H1 (cell line): ENCODE results near the gene LIPG. TPM values are rescaled to one million over a fixed set of nuclear protein-coding genes. Genes with fewer than 3 reads are reported as not detected.

Source experiments
- CTCF ChIA-PET: fragments of 300-600 bp; sonication (Branson Sonifier 250); formaldehyde crosslinking; loops from one replicate; lab custom pipeline; 2021; ENCODE audit not compliant: partially characterized antibody; lab: Charles Lee
- POLR2A ChIA-PET: fragments of 300-600 bp; sonication (Branson Sonifier 250); formaldehyde crosslinking; loops from one replicate; lab custom pipeline; 2021; ENCODE audit warnings: inconsistent platforms; ENCODE audit not compliant: partially characterized antibody; lab: Charles Lee
- DNase-seq, 2 experiments: peaks; one replicate each; pipeline versions ENCODE4 v3.0.0 to v3.0.0-alpha.2; 2010 to 2022; ENCODE audit warnings: low spot score in 2 of 2, low read depth in 1 of 2, mixed read lengths in 1 of 2
- FAIRE-seq: peaks from 2 replicates; lab custom pipeline; 2011; peaks lifted over from hg19 to GRCh38; lab: Jason Lieb, UNC
- H2AFZ ChIP-seq: 2 replicates; pipeline ENCODE4 v1.8.1; 2012; ENCODE audit warnings: low read length, inconsistent platforms
- H2AK5ac ChIP-seq: 2 replicates; pipeline ENCODE4 v1.6.1; 2013; ENCODE audit warnings: low read depth, low read length
- H2BK120ac ChIP-seq: replicated peaks from 2 replicates; pipeline ENCODE3; 2013; ENCODE audit warnings: low read depth, low read length, inconsistent platforms
- H2BK12ac ChIP-seq: 2 replicates; pipeline ENCODE4 v1.6.1; 2013; ENCODE audit warnings: low read depth, low read length
- H2BK15ac ChIP-seq: 2 replicates; pipeline ENCODE4 v1.6.1; 2013; ENCODE audit warnings: low read length
- H2BK20ac ChIP-seq: 2 replicates; pipeline ENCODE4 v1.6.1; 2013; ENCODE audit warnings: low read length
- H2BK5ac ChIP-seq: 2 replicates; pipeline ENCODE4 v1.6.1; 2013; ENCODE audit warnings: low read depth, low read length
- H3K14ac ChIP-seq: 2 replicates; pipeline ENCODE4 v1.6.1; 2013; ENCODE audit warnings: inconsistent platforms; ENCODE audit not compliant: insufficient read length
- H3K18ac ChIP-seq: 2 replicates; pipeline ENCODE4 v1.6.1; 2013; ENCODE audit warnings: low read length; ENCODE audit errors: extremely low read depth
- H3K23ac ChIP-seq: 2 replicates; pipeline ENCODE4 v1.6.1; 2013; ENCODE audit warnings: inconsistent platforms; ENCODE audit not compliant: insufficient read length
- H3K23me2 ChIP-seq: 2 replicates; pipeline ENCODE4 v1.6.1; 2013; ENCODE audit warnings: low read depth, low read length
- H3K27ac ChIP-seq: 2 replicates; pipeline ENCODE4 v1.6.1; 2011; ENCODE audit warnings: low read depth, low read length, inconsistent platforms
- H3K27me3 ChIP-seq, 4 experiments: replicated peaks in 1 of 4; 1 replicate in 1 of 4; 2 replicates in 3 of 4; pipeline versions ENCODE4 v1.6.1 to v1.8.1; 2011 to 2013; ENCODE audit warnings: low read length in 3 of 4, mild to moderate bottlenecking in 3 of 4, inconsistent platforms in 2 of 4, mixed read lengths in 2 of 4, moderate library complexity in 1 of 4; ENCODE audit not compliant: control insufficient read depth in 3 of 4, insufficient read depth in 3 of 4; ENCODE audit errors: extremely low read depth in 1 of 4
- H3K36me3 ChIP-seq, 4 experiments: 2 replicates each; pipeline versions ENCODE4 v1.6.1 to v1.8.1; 2011 to 2013; ENCODE audit warnings: mild to moderate bottlenecking in 4 of 4, low read length in 3 of 4, moderate library complexity in 2 of 4, control low read depth in 1 of 4, inconsistent platforms in 1 of 4; ENCODE audit not compliant: insufficient read depth in 4 of 4, control insufficient read depth in 2 of 4
- H3K4ac ChIP-seq: replicated peaks from 2 replicates; pipeline ENCODE3; 2013; ENCODE audit warnings: low read length, low read depth, mixed read lengths, inconsistent platforms; ENCODE audit not compliant: insufficient read length
- H3K4me1 ChIP-seq, 4 experiments: replicated peaks in 1 of 4; 1 replicate in 1 of 4; 2 replicates in 3 of 4; pipeline versions ENCODE4 v1.6.1 to v1.8.1; 2011 to 2013; ENCODE audit warnings: low read length in 3 of 4, inconsistent platforms in 2 of 4, mixed read lengths in 1 of 4; ENCODE audit not compliant: insufficient read depth in 4 of 4, control insufficient read depth in 3 of 4
- H3K4me2 ChIP-seq, 2 experiments: 2 replicates each; pipeline versions ENCODE4 v1.6.1 to v1.8.1; 2011 to 2013; ENCODE audit warnings: low read depth in 2 of 2, low read length in 2 of 2, control low read depth in 1 of 2, inconsistent platforms in 1 of 2, mild to moderate bottlenecking in 1 of 2; ENCODE audit not compliant: insufficient read depth in 1 of 2
- H3K4me3 ChIP-seq, 4 experiments: fragments of 200-600, 300-600 bp in 1 of 4; sonication (generic), shearing (Covaris generic), sonication (Bioruptor Twin) in 1 of 4; 2 replicates each; pipeline versions ENCODE4 v1.5.1 to v1.8.1; 2011 to 2016; ENCODE audit warnings: low read length in 4 of 4, low read depth in 3 of 4, control low read depth in 2 of 4, inconsistent platforms in 2 of 4, mild to moderate bottlenecking in 2 of 4, mixed read lengths in 1 of 4, moderate library complexity in 1 of 4; ENCODE audit not compliant: insufficient read depth in 2 of 4; ENCODE audit errors: extremely low read depth in 1 of 4
- H3K56ac ChIP-seq: replicated peaks from 2 replicates; pipeline ENCODE3; 2013; ENCODE audit warnings: low read depth, mild to moderate bottlenecking, mixed read lengths, low read length, inconsistent platforms; ENCODE audit not compliant: insufficient read length
- H3K79me1 ChIP-seq: 2 replicates; pipeline ENCODE4 v1.6.1; 2013; ENCODE audit warnings: low read depth, low read length, control low read depth
- H3K79me2 ChIP-seq, 2 experiments: 2 replicates each; pipeline versions ENCODE4 v1.6.1 to v1.8.1; 2012 to 2013; ENCODE audit warnings: low read length in 2 of 2, mild to moderate bottlenecking in 2 of 2, inconsistent platforms in 1 of 2; ENCODE audit not compliant: insufficient read depth in 2 of 2, control insufficient read depth in 1 of 2
- H3K9ac ChIP-seq, 4 experiments: replicated peaks in 1 of 4; 1 replicate in 1 of 4; 2 replicates in 3 of 4; pipeline versions ENCODE4 v1.6.1 to v1.8.1; 2011 to 2013; ENCODE audit warnings: low read depth in 3 of 4, low read length in 3 of 4, control low read depth in 2 of 4, mild to moderate bottlenecking in 2 of 4, moderate library complexity in 2 of 4, inconsistent platforms in 1 of 4; ENCODE audit errors: extremely low read depth in 1 of 4
- H3K9me3 ChIP-seq, 2 experiments: 2 replicates each; pipeline versions ENCODE4 v1.6.1 to v1.8.1; 2012 to 2013; ENCODE audit warnings: mild to moderate bottlenecking in 2 of 2, moderate library complexity in 2 of 2, control low read depth in 1 of 2, inconsistent platforms in 1 of 2, low read depth in 1 of 2, low read length in 1 of 2, mixed read lengths in 1 of 2; ENCODE audit not compliant: insufficient read depth in 2 of 2
- H4K20me1 ChIP-seq, 2 experiments: replicated peaks in 1 of 2; 2 replicates each; pipeline versions ENCODE3 to v1.8.1; 2011 to 2013; ENCODE audit warnings: inconsistent platforms in 2 of 2, low read length in 2 of 2, mild to moderate bottlenecking in 1 of 2; ENCODE audit not compliant: insufficient read depth in 2 of 2, control insufficient read depth in 1 of 2
- H4K5ac ChIP-seq: 2 replicates; pipeline ENCODE4 v1.6.1; 2013; ENCODE audit warnings: low read length, low read depth, mixed read lengths, inconsistent platforms; ENCODE audit not compliant: insufficient read length
- H4K8ac ChIP-seq: 2 replicates; pipeline ENCODE4 v1.8.0; 2013; ENCODE audit warnings: mild to moderate bottlenecking, moderate library complexity, low read length, inconsistent platforms; ENCODE audit not compliant: insufficient read depth; ENCODE audit errors: extremely low read depth
- H4K91ac ChIP-seq: replicated peaks from 2 replicates; pipeline ENCODE3; 2013; ENCODE audit warnings: low read length, mixed read lengths, inconsistent platforms; ENCODE audit not compliant: insufficient read length
- CBX5 ChIP-seq: fragments of 300-800, 300-1000 bp; sonication (generic); IDR thresholded peaks from 2 replicates; pipeline ENCODE4 v1.7.1; 2016; ENCODE audit warnings: antibody characterized with exemption, low read length, low read depth
- EP300 ChIP-seq, 2 experiments: IDR thresholded peaks; 1 replicate in 1 of 2; 2 replicates in 1 of 2; pipeline ENCODE4 v1.6.1; 2011 to 2012; ENCODE audit warnings: low read depth in 2 of 2, low read length in 2 of 2, mild to moderate bottlenecking in 2 of 2, borderline replicate concordance in 1 of 2, inconsistent platforms in 1 of 2, moderate library complexity in 1 of 2
- HDAC6 ChIP-seq: IDR thresholded peaks from one replicate; pipeline ENCODE4 v1.7.1; 2012; ENCODE audit warnings: low read depth, mild to moderate bottlenecking, inconsistent platforms, low read length, moderate library complexity
- KDM1A ChIP-seq: fragments of 200-600, 300-600 bp; sonication (generic); IDR thresholded peaks from 2 replicates; pipeline ENCODE4 v1.7.1; 2016; ENCODE audit warnings: mild to moderate bottlenecking, low read length, borderline replicate concordance
- MAFK ChIP-seq: IDR thresholded peaks from 2 replicates; pipeline ENCODE4 v1.6.1; 2012; ENCODE audit warnings: low read depth, mild to moderate bottlenecking, improper control_type of control experiment, low read length
- NRF1 ChIP-seq: IDR thresholded peaks from 2 replicates; pipeline ENCODE4 v1.6.1; 2011; ENCODE audit warnings: mild to moderate bottlenecking, low read depth, low read length, improper control_type of control experiment
- RAD21 ChIP-seq, 2 experiments: IDR thresholded peaks in 1 of 2; conservative IDR thresholded peaks in 1 of 2; 2 replicates each; pipeline ENCODE4 v1.6.1; 2011; ENCODE audit warnings: low read depth in 2 of 2, low read length in 2 of 2, improper control_type of control experiment in 1 of 2, inconsistent platforms in 1 of 2, mild to moderate bottlenecking in 1 of 2, moderate library complexity in 1 of 2
- SIRT6 ChIP-seq: IDR thresholded peaks from one replicate; pipeline ENCODE4 v1.7.1; 2012; ENCODE audit warnings: low read length, inconsistent platforms
- TBP ChIP-seq: IDR thresholded peaks from 2 replicates; pipeline ENCODE4 v1.6.1; 2011; ENCODE audit warnings: low read depth, low read length, improper control_type of control experiment
- USF2 ChIP-seq: IDR thresholded peaks from 2 replicates; pipeline ENCODE4 v1.6.1; 2011; ENCODE audit warnings: low read length, improper control_type of control experiment
- ZNF274 ChIP-seq: IDR thresholded peaks from 2 replicates; pipeline ENCODE4 v1.7.0; 2012; ENCODE audit warnings: low read length, borderline replicate concordance; ENCODE audit errors: extremely low read depth
- WGBS, 2 experiments: shearing (Covaris generic) in 1 of 2; methylation state at CpG; one replicate each; pipeline versions ENCODE4 v1.1.6 to v1.1.7; 2013 to 2015; ENCODE audit warnings: low lambda C conversion rate in 2 of 2, mixed read lengths in 2 of 2, inconsistent platforms in 1 of 2, low coverage in 1 of 2, missing lambda C conversion rate in 1 of 2; ENCODE audit not compliant: insufficient replicate concordance in 2 of 2, insufficient coverage in 1 of 2, insufficient read length in 1 of 2; ENCODE audit errors: extremely low coverage in 1 of 2, missing lambda C conversion rate in 1 of 2; 5-methylcytosine and 5-hydroxymethylcytosine counted together
- polyA plus RNA-seq, 7 experiments: library from polyadenylated mRNA; depleted of rRNA in 3 of 7; stranded (reverse) in 5 of 7; unstranded in 2 of 7; fragments of >200 nt in 5 of 7; fragments of 200-250 nt in 2 of 7; gene quantifications; 1 replicate in 5 of 7; 2 replicates in 1 of 7; 4 replicates in 1 of 7; pipeline versions ENCODE4 v1.2.1 to v1.2.3, GENCODE V29; 2011 to 2013; ENCODE audit warnings: missing spikeins in 2 of 7, mixed read lengths in 2 of 7
- total RNA-seq: library from RNA; stranded (reverse); fragmentation: NEBNext Ultra II Directional; extraction: Animal tissue kit (Norgen Biotek cat#: 25700); gene quantifications from 2 replicates; pipeline ENCODE4 v1.2.1, GENCODE V29; 2021

The LIPG gene
- total and polyA plus RNA-seq, 2 of the 8 experiments (the other 6 are each of a cell fraction or from before 2014, with no cell fraction given), result 9.2 to 9.8 TPM

DNA sequence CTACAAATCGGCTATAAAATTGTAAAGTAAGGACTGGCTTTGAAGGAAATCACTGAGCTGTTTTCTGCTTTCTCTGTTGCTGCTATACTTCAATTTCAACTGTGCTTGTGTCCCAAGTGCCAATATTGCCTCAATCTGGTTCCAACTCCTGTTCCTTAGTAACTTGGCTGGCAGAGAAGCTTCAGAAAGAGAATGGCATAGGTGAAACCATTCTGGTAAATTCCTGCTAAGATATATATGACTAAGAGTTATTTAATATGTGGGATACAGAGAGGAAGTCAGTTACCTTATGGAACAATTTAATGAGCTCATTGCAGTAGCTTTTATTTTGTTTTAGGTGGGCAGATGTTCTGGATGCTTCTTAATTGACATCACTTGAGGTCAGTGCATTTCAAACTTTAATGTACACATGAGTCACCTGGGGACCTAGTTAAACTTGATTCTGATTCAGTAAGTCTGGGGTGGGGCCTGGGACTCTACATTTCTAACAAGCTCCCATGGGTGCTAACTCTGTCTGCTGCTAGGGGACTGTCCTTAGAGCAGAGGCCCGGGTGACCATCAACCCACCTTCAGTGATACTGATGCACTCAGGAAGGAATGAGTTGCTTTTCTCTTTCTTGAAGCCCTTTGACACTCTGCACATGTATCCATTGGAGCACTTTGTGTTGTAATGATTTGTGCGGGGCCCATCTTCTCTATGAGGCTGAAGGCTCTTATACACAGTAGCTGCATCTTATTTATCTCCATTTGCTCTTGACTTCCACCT, 47.6 kb downstream of the LIPG start:
- 98% methylated on average over 3 of the region's 3 CpGs; no CpG with 5 or more reads in 1 of the 2 experiments for WGBS, 2 experiments
- Histone ChIP-seq H3K14ac (no peak overlapping the region), H2AFZ (no peak overlapping the region), H3K9me3 (peaks cover 0 to 3% of the 10 kb centered on the region in 2 experiments; a peak in 2 of 4 replicates), H3K27me3 (no peaks in the 10 kb centered on the region), H3K23me2 (no peaks in the 10 kb centered on the region), H2BK15ac (no peak overlapping the region), H3K23ac (no peak overlapping the region), H2BK20ac (no peak overlapping the region), H3K79me1 (no peaks in the 10 kb centered on the region), H2BK5ac (no peak overlapping the region), H3K4me2 (no peak overlapping the region), H3K4me1 (peaks cover 10 to 25% (median 21%) of the 10 kb centered on the region in 4 experiments), H3K18ac (no peak overlapping the region), H3K36me3 (no peaks in the 10 kb centered on the region), H4K20me1 (no peaks in the 10 kb centered on the region), H4K8ac (no peak overlapping the region), H3K56ac (no peak overlapping the region), H3K4ac (no peak overlapping the region), H3K4me3 (no peak overlapping the region), H2BK12ac (no peak overlapping the region), H3K9ac (no peak overlapping the region), H4K91ac (no peak overlapping the region), H2AK5ac (no peak overlapping the region), H3K79me2 (no peaks in the 10 kb centered on the region), H3K27ac (no peak overlapping the region), H4K5ac (no peak overlapping the region), H2BK120ac (no peak overlapping the region)
- DNase-seq, result no peak
- ChIA-PET CTCF (interaction anchor here (0.7 to 1.7 kb wide), 3 partner anchors 19 to 158 kb away, joined by 3 to 5 read pairs (median 4); no protein-coding TSS in a partner anchor), POLR2A (interaction anchor here (0.9 kb wide), 1 partner anchor 90 kb away, joined by 5 read pairs; no protein-coding TSS in a partner anchor)
- no peak for FAIRE-seq
- no peak for TF ChIP-seq USF2
- TF ChIP-seq HDAC6, result no peak
- TF ChIP-seq CBX5, result no peak
- no peak for TF ChIP-seq MAFK
- TF ChIP-seq RAD21 (IDR thresholded peaks at IDR 0.05 in 1 of 2, conservative IDR thresholded peaks at IDR 0.05 in 1 of 2; ENCODE audit: low read depth in 2 of 2, low read length in 2 of 2), result no peak
- no peak for TF ChIP-seq EP300 (IDR thresholded peaks at IDR 0.05; ENCODE audit: borderline replicate concordance in 1 of 2, low read depth in 2 of 2, low read length in 2 of 2)
- no peak for TF ChIP-seq TBP
- TF ChIP-seq NRF1, result no peak
- TF ChIP-seq SIRT6, result no peak
- no peak for TF ChIP-seq KDM1A
- no peak for TF ChIP-seq ZNF274
